ENCODE measurements around the gene C2. TPM values are rescaled to one million over a fixed set of nuclear protein-coding genes. Genes with fewer than 3 reads are reported as not detected.
"Not testable (repeated sequence)": the region's sequence is repeated elsewhere in the genome, so short reads cannot be mapped to it uniquely, and the experiment has no call there.

The C2 gene
- total RNA-seq, 4 donors from 2014 or later = 30.6 to 96.1 (median 46.0) TPM

- peak; percentile 5 for ATAC-seq (ENCODE audit: low FRiP score)
- no peak for DNase-seq (ENCODE audit: low spot score)
- no peak for TF ChIP-seq CTCF (IDR thresholded peaks at IDR 0.05)
Measured at GRCh38 chr6:31969712-31970603, 42.4 kb downstream of the C2 start.

- no peak for TF ChIP-seq CTCF (IDR thresholded peaks at IDR 0.05)
- DNase-seq (ENCODE audit: low spot score) (no peak), ATAC-seq (ENCODE audit: low FRiP score) (no peak)
Measured at GRCh38 chr6:31970604-31971271, 43.2 kb downstream of the C2 start.

- no peak for TF ChIP-seq CTCF (IDR thresholded peaks at IDR 0.05)
- DNase-seq (ENCODE audit: low spot score) (no peak), ATAC-seq (ENCODE audit: low FRiP score) (peak; percentile 27)
Measured at GRCh38 chr6:31971279-31971992, 43.9 kb downstream of the C2 start.

GRCh38 chr6:31971993-31972708 is 44.6 kb downstream of the C2 start, which contains the start of gene DXO:
Gene DXO (minus strand): TSS chr6:31972138. CDS start chr6:31971675, 463 bp downstream.
- ATAC-seq (ENCODE audit: low FRiP score) = peak; percentile 86
- no peak for TF ChIP-seq CTCF (IDR thresholded peaks at IDR 0.05)
- DNase-seq (ENCODE audit: low spot score) = peak; percentile 89

- no peak for DNase-seq (ENCODE audit: low spot score)
- TF ChIP-seq CTCF (IDR thresholded peaks at IDR 0.05) = no peak
- ATAC-seq (ENCODE audit: low FRiP score) = peak; percentile 23
Measured at GRCh38 chr6:31972709-31973350, 45.3 kb downstream of the C2 start.

GRCh38 chr6:31976065-31976464 is 48.5 kb downstream of the C2 start:
- not testable (repeated sequence) for DNase-seq (ENCODE audit: low spot score); ATAC-seq (ENCODE audit: low FRiP score)
